HUES64 (cell line): ENCODE results near the gene CCL11.

Source experiments
- H3K27ac ChIP-seq: 2 replicates; pipeline ENCODE4 v1.7.0; 2013; ENCODE audit warnings: low read depth, low read length, inconsistent platforms
- H3K27me3 ChIP-seq: 2 replicates; pipeline ENCODE4 v1.6.1; 2013; ENCODE audit warnings: mild to moderate bottlenecking, low read length; ENCODE audit not compliant: insufficient read depth
- H3K36me3 ChIP-seq: 2 replicates; pipeline ENCODE4 v1.6.1; 2013; ENCODE audit warnings: mild to moderate bottlenecking, low read length; ENCODE audit not compliant: insufficient read depth
- H3K4me1 ChIP-seq: 2 replicates; pipeline ENCODE4 v1.6.1; 2013; ENCODE audit warnings: mild to moderate bottlenecking, low read length, moderate library complexity; ENCODE audit not compliant: insufficient read depth
- H3K4me3 ChIP-seq: 2 replicates; pipeline ENCODE4 v1.5.1; 2013; ENCODE audit warnings: mild to moderate bottlenecking, low read length, moderate library complexity
- H3K9ac ChIP-seq: 2 replicates; pipeline ENCODE4 v1.6.1; 2013; ENCODE audit warnings: mild to moderate bottlenecking, low read depth, low read length
- H3K9me3 ChIP-seq: 2 replicates; pipeline ENCODE4 v1.6.1; 2013; ENCODE audit warnings: low read depth, low read length; ENCODE audit not compliant: insufficient read depth
- WGBS: fragments of 150-250, 120-280 bp; methylation state at CpG from one replicate; pipeline ENCODE4 v1.1.7; 2013; ENCODE audit warnings: missing lambda C conversion rate; 5-methylcytosine and 5-hydroxymethylcytosine counted together

The CCL11 gene

DNA sequence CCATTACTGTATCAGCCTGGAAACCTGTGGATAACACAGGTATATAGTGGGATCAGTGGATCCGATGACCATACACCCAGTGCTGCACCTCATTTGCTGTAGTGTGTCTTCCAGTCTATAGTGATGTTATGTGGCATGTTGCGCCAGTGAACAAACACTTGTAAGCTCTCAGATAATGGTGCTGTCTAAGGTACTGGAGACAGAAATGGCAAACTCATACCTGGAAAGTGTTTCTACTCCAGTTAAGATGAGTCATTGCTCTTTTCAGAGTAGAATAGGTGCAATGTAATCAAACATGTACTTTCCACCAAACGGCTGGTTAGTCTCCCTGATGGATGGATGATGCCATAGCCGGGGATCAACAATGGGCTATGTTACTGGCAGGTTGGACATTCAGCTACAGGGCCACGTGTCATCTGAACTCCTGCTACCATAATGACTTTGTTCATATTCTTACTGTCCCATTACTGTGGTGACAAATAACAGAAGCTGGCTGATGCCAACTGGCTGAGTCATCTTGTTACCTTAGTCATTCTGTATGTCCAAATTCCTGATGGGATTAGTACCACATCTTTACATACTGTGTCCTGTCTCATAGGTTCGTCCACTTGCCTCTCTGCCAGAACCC, 6.3 kb downstream of the CCL11 start:
- no peak overlapping the region for H3K9ac ChIP-seq
- 93% methylated on average over 6 of the region's 6 CpGs for WGBS
- H3K9me3 ChIP-seq: no peaks in the 10 kb centered on the region
- no peak overlapping the region for H3K27ac ChIP-seq
- H3K36me3 ChIP-seq: no peaks in the 10 kb centered on the region
- H3K4me1 ChIP-seq: no peaks in the 10 kb centered on the region
- H3K27me3 ChIP-seq: no peaks in the 10 kb centered on the region
- no peak overlapping the region for H3K4me3 ChIP-seq

DNA sequence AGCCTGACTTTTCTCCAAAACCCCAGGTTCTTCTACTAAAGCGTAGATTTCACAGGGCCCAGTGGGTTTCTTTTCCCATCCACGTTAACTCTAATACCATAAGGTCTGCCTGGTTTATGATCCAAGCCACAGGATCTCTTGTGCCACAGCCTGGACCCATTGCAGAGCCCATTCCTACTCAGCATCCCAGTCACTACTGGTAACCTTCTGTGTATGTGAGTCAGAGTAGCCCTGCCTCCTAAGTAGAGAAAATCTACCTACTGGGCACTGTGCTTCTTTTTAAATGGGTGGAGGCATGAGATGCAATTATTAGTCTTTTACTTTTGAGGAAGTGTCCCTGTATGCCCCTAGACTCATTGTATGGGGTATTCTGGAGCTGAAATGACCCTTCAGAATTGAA, 13.5 kb downstream of the CCL11 start:
- no peak overlapping the region for H3K4me3 ChIP-seq
- 93% methylated on average over 2 of the region's 2 CpGs for WGBS
- no peaks in the 10 kb centered on the region for H3K9me3 ChIP-seq
- H3K9ac ChIP-seq: no peak overlapping the region
- H3K4me1 ChIP-seq: no peaks in the 10 kb centered on the region
- no peak overlapping the region for H3K27ac ChIP-seq
- H3K27me3 ChIP-seq: peaks cover 5% of the 10 kb centered on the region; the same call in 1 of the 2 replicates
- H3K36me3 ChIP-seq: no peaks in the 10 kb centered on the region

DNA sequence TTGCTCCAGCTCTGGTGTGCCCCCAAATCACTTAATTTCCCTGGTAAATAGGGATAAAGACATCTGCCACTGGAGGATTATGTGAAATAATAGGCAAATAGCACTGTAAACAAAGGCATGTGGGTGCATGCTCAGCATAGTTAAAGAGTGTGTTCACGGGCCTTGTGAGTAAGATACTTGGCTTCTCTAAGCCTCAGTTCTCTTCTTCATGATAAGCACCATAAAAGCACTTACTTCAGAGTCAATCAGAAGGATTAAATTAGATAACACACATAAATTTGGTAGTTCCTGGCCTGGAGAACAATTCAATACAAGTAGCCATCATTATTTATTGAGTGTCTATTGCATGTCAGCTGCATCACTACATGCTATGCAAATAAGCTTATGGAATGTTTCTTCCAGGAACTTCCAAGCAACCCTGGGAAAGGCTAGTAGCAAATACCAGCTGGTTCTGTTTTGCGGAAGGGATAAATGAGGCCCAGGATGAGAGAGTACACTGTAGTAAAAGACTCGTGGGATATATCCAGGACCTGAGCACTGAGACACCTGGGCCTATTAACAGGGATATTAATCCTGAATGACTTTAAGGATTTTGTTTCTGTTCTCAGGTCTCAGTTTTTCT, 14.5 kb downstream of the CCL11 start:
- Histone ChIP-seq H3K27me3 (peaks cover 5% of the 10 kb centered on the region; the same call in 1 of the 2 replicates), H3K9me3 (no peaks in the 10 kb centered on the region), H3K9ac (no peak overlapping the region), H3K36me3 (no peaks in the 10 kb centered on the region), H3K27ac (no peak overlapping the region), H3K4me3 (no peak overlapping the region), H3K4me1 (no peaks in the 10 kb centered on the region)
- WGBS: 97% methylated on average over 3 of the region's 3 CpGs

DNA sequence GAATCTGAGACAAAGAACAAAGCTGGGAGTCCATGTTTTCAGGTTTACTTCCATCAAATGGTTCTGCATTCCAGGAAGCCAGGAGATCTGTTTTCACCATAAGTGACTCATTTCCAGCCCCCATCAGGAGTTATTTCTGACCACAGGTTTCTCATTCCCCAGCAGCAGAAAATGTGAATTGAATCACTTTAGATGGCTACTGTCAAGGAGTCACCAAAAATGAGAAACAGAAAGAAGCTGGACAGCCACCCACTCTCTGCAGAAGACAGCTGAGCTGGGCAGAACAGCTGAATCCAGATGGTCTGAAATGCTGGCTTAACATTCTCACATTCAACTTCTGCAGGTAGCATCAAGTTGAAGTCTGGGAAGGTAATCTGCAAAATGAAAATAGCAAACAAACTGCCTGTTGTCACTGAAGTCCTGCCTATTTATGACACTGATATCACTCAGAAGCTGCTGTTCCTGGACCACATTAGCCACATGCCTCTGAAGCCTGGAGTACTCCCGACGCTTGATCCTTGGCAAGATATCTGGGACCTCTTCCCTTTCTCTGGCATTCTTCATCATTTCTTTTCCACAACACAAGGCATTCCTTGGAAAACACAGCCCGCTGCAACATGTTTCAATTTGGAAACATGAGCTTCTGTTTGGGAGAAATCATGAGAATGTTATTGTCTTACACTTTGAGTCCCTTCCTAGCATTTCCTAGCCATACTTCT, 15.3 kb downstream of the CCL11 start:
- WGBS: 93% methylated on average over 3 of the region's 3 CpGs
- H3K9ac ChIP-seq: no peak overlapping the region
- no peak overlapping the region for H3K27ac ChIP-seq
- no peaks in the 10 kb centered on the region for H3K4me1 ChIP-seq
- H3K36me3 ChIP-seq: no peaks in the 10 kb centered on the region
- H3K27me3 ChIP-seq: peaks cover 5% of the 10 kb centered on the region; the same call in 1 of the 2 replicates
- no peak overlapping the region for H3K4me3 ChIP-seq
- no peaks in the 10 kb centered on the region for H3K9me3 ChIP-seq

DNA sequence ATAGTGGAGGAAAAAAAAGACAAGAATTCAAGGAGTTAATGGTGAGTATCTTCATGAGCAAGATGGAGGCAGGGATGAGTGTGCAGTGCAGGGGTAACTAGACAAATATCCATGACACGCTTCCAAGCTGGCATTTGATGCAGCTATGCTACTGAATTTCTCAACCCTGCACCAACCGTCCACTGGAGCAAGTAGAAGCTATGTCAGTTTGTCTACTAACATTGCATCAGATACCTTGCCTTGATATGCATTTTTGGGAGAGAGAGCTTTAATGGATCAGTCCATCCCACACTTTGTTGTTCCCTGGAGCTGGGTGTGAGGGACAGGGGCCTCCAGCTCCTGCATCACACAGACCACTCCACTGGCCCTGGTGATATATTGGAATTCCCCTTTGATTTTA, 16.4 kb downstream of the CCL11 start:
- no peak overlapping the region for H3K9ac ChIP-seq
- WGBS: 73% methylated on average over 2 of the region's 2 CpGs
- no peaks in the 10 kb centered on the region for H3K9me3 ChIP-seq
- no peak overlapping the region for H3K4me3 ChIP-seq
- H3K27ac ChIP-seq: no peak overlapping the region
- peaks cover 5% of the 10 kb centered on the region; the same call in 1 of the 2 replicates for H3K27me3 ChIP-seq
- no peaks in the 10 kb centered on the region for H3K36me3 ChIP-seq
- no peaks in the 10 kb centered on the region for H3K4me1 ChIP-seq

DNA sequence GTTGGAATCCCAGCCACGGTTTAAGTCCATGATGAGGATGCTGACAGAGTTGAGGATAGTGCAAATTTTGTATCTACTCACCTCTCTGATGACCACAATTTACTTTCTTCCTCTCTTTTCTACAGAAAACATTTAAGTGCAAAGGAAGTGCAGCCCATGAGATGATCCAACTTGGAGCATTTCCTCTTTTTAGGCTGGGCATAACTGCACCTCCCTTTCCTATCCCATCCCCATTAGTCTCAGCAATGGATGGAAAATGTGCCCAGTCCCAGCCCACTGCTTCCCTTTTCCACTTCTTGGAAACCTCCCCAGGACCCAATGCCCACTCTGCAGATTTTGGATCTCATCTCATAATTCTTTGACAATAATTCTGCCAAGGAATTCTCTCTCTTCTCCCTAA, 17.1 kb downstream of the CCL11 start:
- WGBS: 100% methylated on average over 1 of the region's 1 CpG
- Histone ChIP-seq H3K9me3 (no peaks in the 10 kb centered on the region), H3K36me3 (no peaks in the 10 kb centered on the region), H3K27me3 (peaks cover 5% of the 10 kb centered on the region; the same call in 1 of the 2 replicates), H3K4me3 (no peak overlapping the region), H3K9ac (no peak overlapping the region), H3K27ac (no peak overlapping the region), H3K4me1 (no peaks in the 10 kb centered on the region)

DNA sequence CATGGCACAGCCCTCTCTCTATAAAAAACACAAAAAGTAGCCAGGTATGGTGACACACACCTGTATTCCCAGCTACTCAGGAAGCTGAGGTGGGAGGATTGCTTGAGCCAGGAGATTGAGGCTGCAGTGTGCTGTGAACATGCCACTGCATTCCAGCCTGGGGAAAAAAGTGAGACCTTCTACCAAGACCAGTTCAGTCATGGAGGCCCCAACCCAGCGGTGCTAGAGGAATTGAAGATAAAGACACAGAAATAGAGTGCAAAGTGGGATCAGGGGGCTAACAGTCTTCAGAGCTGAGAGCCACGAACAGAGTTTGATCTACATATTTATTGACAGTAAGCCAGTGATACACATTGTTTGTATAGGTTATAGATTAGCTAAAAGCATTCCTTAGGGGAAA, 18.1 kb downstream of the CCL11 start:
- Histone ChIP-seq H3K27me3 (peaks cover 2% of the 10 kb centered on the region; the same call in 1 of the 2 replicates), H3K27ac (no peak overlapping the region), H3K4me1 (no peaks in the 10 kb centered on the region), H3K4me3 (no peak overlapping the region), H3K9me3 (no peaks in the 10 kb centered on the region), H3K9ac (no peak overlapping the region), H3K36me3 (no peaks in the 10 kb centered on the region)
- 95% methylated on average over 2 of the region's 2 CpGs for WGBS

DNA sequence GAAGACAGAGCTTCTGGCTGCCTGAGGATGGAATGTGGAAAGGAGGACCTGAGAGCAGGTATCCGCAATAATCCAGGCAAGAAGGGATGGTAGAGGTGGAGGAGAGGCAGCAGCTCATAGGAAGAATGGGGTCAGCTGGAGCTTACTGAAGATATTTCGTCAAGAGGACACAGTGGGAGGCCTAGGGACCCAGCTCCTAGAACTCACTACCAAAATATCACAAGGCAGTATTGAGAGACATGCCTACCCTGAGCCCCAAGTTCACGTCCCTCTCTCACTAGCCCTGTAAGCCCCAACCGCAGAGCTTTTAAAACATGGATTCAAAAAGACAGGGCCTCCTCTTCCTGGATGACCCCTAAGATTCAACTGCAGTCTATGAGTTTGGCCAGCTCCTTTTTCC, 19.5 kb downstream of the CCL11 start:
- WGBS: 91% methylated on average over 4 of the region's 4 CpGs
- Histone ChIP-seq H3K27ac (no peak overlapping the region), H3K4me3 (no peak overlapping the region), H3K9me3 (no peaks in the 10 kb centered on the region), H3K36me3 (no peaks in the 10 kb centered on the region), H3K9ac (no peak overlapping the region), H3K27me3 (no peaks in the 10 kb centered on the region), H3K4me1 (no peaks in the 10 kb centered on the region)

DNA sequence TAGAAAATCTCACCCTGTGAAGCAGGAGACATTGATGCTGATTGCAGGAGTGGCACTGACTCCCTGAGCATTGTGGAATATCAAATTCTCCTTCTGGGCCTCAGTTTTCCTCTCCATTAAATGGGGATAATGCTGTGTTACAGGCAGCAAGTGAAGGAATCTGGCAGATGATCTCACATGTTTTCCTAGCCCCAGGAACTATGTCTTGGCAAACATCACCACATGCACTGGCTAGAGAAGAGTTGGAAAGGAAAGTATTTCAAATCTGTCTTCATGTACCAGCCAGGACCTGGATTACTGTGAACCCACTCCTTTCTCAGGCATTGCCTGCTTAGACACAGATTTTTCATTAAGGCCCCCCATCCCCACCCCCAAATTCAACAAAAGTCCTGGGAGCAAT, 20.1 kb downstream of the CCL11 start:
- Histone ChIP-seq H3K4me1 (no peaks in the 10 kb centered on the region), H3K9me3 (no peaks in the 10 kb centered on the region), H3K4me3 (no peak overlapping the region), H3K27me3 (no peaks in the 10 kb centered on the region), H3K36me3 (no peaks in the 10 kb centered on the region), H3K9ac (no peak overlapping the region), H3K27ac (no peak overlapping the region)

DNA sequence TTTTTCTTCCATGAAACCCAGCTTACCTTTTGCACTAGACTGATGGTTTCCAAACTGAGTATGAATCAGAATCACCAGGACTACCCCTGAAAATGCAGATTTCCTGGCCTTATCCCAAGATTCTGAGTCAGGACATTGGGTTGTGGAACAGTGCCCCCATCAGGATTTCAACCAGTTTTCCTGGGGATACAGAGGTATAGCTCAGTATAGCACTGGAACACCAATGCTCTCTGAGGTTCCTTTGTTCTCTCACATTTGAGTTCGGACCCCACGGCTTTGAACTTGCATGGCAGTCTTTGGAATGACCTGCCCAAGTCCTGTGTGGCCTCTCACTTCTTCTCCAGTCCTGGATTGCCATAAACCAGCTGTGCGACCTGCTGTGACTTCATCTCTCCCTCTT, 20.9 kb downstream of the CCL11 start:
- Histone ChIP-seq H3K4me3 (no peak overlapping the region), H3K27ac (no peak overlapping the region), H3K9ac (no peak overlapping the region), H3K9me3 (no peaks in the 10 kb centered on the region), H3K4me1 (no peaks in the 10 kb centered on the region), H3K27me3 (no peaks in the 10 kb centered on the region), H3K36me3 (no peaks in the 10 kb centered on the region)
- WGBS: 73% methylated on average over 3 of the region's 3 CpGs

DNA sequence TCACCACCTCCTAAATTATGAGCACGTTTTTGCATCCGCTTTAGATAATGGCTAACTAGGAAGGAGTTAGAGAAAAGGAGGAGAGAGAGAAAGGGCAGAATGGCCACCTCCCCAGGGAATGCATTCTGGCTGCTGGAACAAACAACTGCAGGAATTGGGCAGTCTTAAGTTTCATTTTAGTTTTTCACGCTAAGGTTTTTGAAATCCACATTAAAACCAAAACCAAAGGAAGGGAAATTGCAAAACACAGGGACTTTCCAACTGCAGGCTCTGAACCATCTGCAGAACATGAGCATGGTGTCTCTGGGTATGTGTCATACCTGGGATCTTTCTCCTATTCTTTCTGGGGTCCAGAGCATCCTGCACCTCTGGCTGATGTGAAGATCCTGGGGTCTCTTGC, 21.6 kb downstream of the CCL11 start:
- H3K27me3 ChIP-seq: no peaks in the 10 kb centered on the region
- H3K4me3 ChIP-seq: no peak overlapping the region
- no peak overlapping the region for H3K9ac ChIP-seq
- H3K27ac ChIP-seq: no peak overlapping the region
- WGBS: 71% methylated on average over 3 of the region's 3 CpGs
- no peaks in the 10 kb centered on the region for H3K4me1 ChIP-seq
- no peaks in the 10 kb centered on the region for H3K9me3 ChIP-seq
- no peaks in the 10 kb centered on the region for H3K36me3 ChIP-seq
